Measurements from ENCODE around the gene HDAC9. TPM values are rescaled to one million over a fixed set of nuclear protein-coding genes. Genes with fewer than 3 reads are reported as not detected.

The HDAC9 gene
- total and polyA plus RNA-seq, 2 of the 13 experiments (the other 11 are each of a cell fraction or from before 2014, with no cell fraction given) = 0.05 to 0.07 TPM

GRCh38 chr7:18504965-18505364 is 9.4 kb downstream of the HDAC9 start (continued):
- TF ChIP-seq ZBTB4 (CRISPR knock-in tag; IDR thresholded peaks at IDR 0.05; ENCODE audit: borderline replicate concordance) (no peak), ZNF652 (CRISPR knock-in tag; IDR thresholded peaks at IDR 0.05; ENCODE audit: borderline replicate concordance, low read depth) (no peak), RARA (CRISPR knock-in tag; IDR thresholded peaks at IDR 0.05) (no peak), MIER3 (CRISPR knock-in tag; IDR thresholded peaks at IDR 0.05; ENCODE audit: borderline replicate concordance) (no peak), TAF1 (CRISPR knock-in tag; IDR thresholded peaks at IDR 0.05) (no peak), FOXA1 (IDR thresholded peaks at IDR 0.05) (no peak), FOXA1 (CRISPR knock-in tag; IDR thresholded peaks at IDR 0.05) (no peak), TOPORS (CRISPR knock-in tag; IDR thresholded peaks at IDR 0.05) (no peak), ZNF20 (CRISPR knock-in tag; IDR thresholded peaks at IDR 0.05) (no peak), ZIK1 (CRISPR knock-in tag; IDR thresholded peaks at IDR 0.05; ENCODE audit: borderline replicate concordance, low read depth) (no peak)

GRCh38 chr7:18505870-18506460 is 10.4 kb downstream of the HDAC9 start:
- BruUV-seq (replicated peaks) = no TSS peak
- Histone ChIP-seq H3K27ac (ENCODE audit: extremely low read length, insufficient read depth, low read length) (no peak overlapping the region), H3K27me3 (ENCODE audit: control insufficient read depth in 1 of 2, insufficient read depth in 2 of 2, low read length in 2 of 2) (no peaks in the 10 kb centered on the region), H3K4me2 (ENCODE audit: low read depth, low read length) (no peak overlapping the region), H3K4me3 (replicated peaks in 1 of 3; ENCODE audit: insufficient read depth in 1 of 3, low read depth in 2 of 3, low read length in 3 of 3) (no peak overlapping the region), H3K4me1 (ENCODE audit: insufficient read depth, low read length) (no peaks in the 10 kb centered on the region), H2AFZ (ENCODE audit: low read length) (no peak overlapping the region), H4K20me1 (ENCODE audit: insufficient read depth, low read length) (no peaks in the 10 kb centered on the region), H3K36me3 (replicated peaks in 1 of 2; ENCODE audit: control insufficient read depth in 1 of 2, insufficient read depth in 2 of 2, low read length in 2 of 2) (no peaks in the 10 kb centered on the region), H3K79me2 (ENCODE audit: insufficient read depth, low read length) (no peaks in the 10 kb centered on the region), H3K9me3 (ENCODE audit: low read length) (no peaks in the 10 kb centered on the region), H3K9ac (ENCODE audit: insufficient read depth, low read depth, low read length) (no peak overlapping the region)
- ATAC-seq = no peak
- no peak for DNase-seq (ENCODE audit: low spot score)
- intact Hi-C loops (cut with micrococcal nuclease; ENCODE audit: unreplicated experiment) (no loop called here), in situ Hi-C loops (cut with HindIII; ENCODE audit: extremely low pct_ligation_motif_present, low pct_unique_long_range_greater_than_20kb) (no loop called here)
- 2% methylated on average over 5 of the region's 5 CpGs for WGBS (ENCODE audit: low lambda C conversion rate)
- POLR2A ChIA-PET = no interaction called here
- no peak for FAIRE-seq
- CTCF ChIA-PET (ENCODE audit: low intra/inter-chr PET ratio, low total read pairs) = no interaction called here
- TF ChIP-seq SCMH1 (CRISPR knock-in tag; IDR thresholded peaks at IDR 0.05; ENCODE audit: borderline replicate concordance) = no peak
- no peak for TF ChIP-seq ZNF549 (CRISPR knock-in tag; IDR thresholded peaks at IDR 0.05)
- no peak for TF ChIP-seq POLR2G (IDR thresholded peaks at IDR 0.05; ENCODE audit: low read depth, low read length)
- no peak for TF ChIP-seq ZNF484 (CRISPR knock-in tag; IDR thresholded peaks at IDR 0.05; ENCODE audit: borderline replicate concordance, low read depth)
- no peak for TF ChIP-seq ZNF263 (CRISPR knock-in tag; IDR thresholded peaks at IDR 0.05)
- TF ChIP-seq FOXK1 (CRISPR knock-in tag; IDR thresholded peaks at IDR 0.05; ENCODE audit: borderline replicate concordance, low read depth) = no peak
- TF ChIP-seq ZNF781 (CRISPR knock-in tag; IDR thresholded peaks at IDR 0.05; ENCODE audit: borderline replicate concordance, not compliant biosample characterization) = no peak
- no peak for TF ChIP-seq ZFP1 (CRISPR knock-in tag; IDR thresholded peaks at IDR 0.05)
- no peak for TF ChIP-seq ZSCAN21 (CRISPR knock-in tag; IDR thresholded peaks at IDR 0.05; ENCODE audit: borderline replicate concordance)
- TF ChIP-seq ZNF556 (CRISPR knock-in tag; IDR thresholded peaks at IDR 0.05; ENCODE audit: borderline replicate concordance) = no peak
- no peak for TF ChIP-seq SNAPC5 (CRISPR knock-in tag; IDR thresholded peaks at IDR 0.05; ENCODE audit: borderline replicate concordance)
- no peak for TF ChIP-seq STAG1 (CRISPR knock-in tag; IDR thresholded peaks at IDR 0.05)
- no peak for TF ChIP-seq ZNF7 (CRISPR knock-in tag; IDR thresholded peaks at IDR 0.05)
